Activated B cell treated with CpG ODN at 0.5 μM for 24 hours (primary cell): Measurements from ENCODE around the gene PIGU. TPM values are rescaled to one million over a fixed set of nuclear protein-coding genes. Genes with fewer than 3 reads are reported as not detected.

Experiments
- ATAC-seq: fragments of 200-7000 bp; cut with Tn5 transposase; one replicate; pipeline ENCODE4 v1.10.0; 2021; ENCODE audit warnings: low read depth, mild to moderate bottlenecking, moderate library complexity
- CTCF ChIA-PET: fragments of 350-600 bp; sonication (Branson Sonifier 250); formaldehyde crosslinking; loops from one replicate; lab custom pipeline; 2021; ENCODE audit warnings: antibody characterized with exemption; lab: Charles Lee
- POLR2A ChIA-PET: fragments of 350-600 bp; sonication (Branson Sonifier 250); formaldehyde crosslinking; loops from one replicate; lab custom pipeline; 2021; ENCODE audit warnings: antibody characterized with exemption; lab: Charles Lee
- DNase-seq: peaks from one replicate; pipeline ENCODE4 v3.0.0; 2022
- H3K27ac Mint-ChIP-seq: one replicate; pipeline ENCODE4 v1.8.0; 2020; ENCODE audit warnings: mixed read lengths
- H3K27me3 Mint-ChIP-seq: one replicate; pipeline ENCODE4 v1.8.0; 2021; ENCODE audit warnings: mixed read lengths
- H3K36me3 Mint-ChIP-seq: one replicate; pipeline ENCODE4 v1.8.0; 2021; ENCODE audit warnings: low read depth, mixed read lengths
- H3K4me1 Mint-ChIP-seq: one replicate; pipeline ENCODE4 v1.8.0; 2021; ENCODE audit warnings: mixed read lengths
- H3K4me3 Mint-ChIP-seq: one replicate; pipeline ENCODE4 v1.8.0; 2020; ENCODE audit warnings: mild to moderate bottlenecking, mixed read lengths
- H3K9me3 Mint-ChIP-seq: one replicate; pipeline ENCODE4 v1.8.0; 2020; ENCODE audit warnings: mixed read lengths
- intact Hi-C: fragments of 100-400 bp; cut with micrococcal nuclease; formaldehyde crosslinking; loops from one replicate; pipeline ENCODE4 v1.15.1; 2024
- total RNA-seq: library from RNA; stranded (reverse); gene quantifications from 2 replicates; pipeline ENCODE4 v1.2.3, GENCODE V29; 2022
- TF ChIP-seq, protein P1 (sequence below): fragments of 200-600 bp; IDR thresholded peaks from one replicate; pipeline ENCODE4 v1.8.0; 2022; ENCODE audit warnings: antibody characterized with exemption, mild to moderate bottlenecking

PIGU gene
- total RNA-seq, 1 donor from 2014 or later, result 14.7 TPM

GRCh38 chr20:34706302-34706875 is 29.5 kb upstream of the PIGU start:
- TF ChIP-seq, protein P1, sequence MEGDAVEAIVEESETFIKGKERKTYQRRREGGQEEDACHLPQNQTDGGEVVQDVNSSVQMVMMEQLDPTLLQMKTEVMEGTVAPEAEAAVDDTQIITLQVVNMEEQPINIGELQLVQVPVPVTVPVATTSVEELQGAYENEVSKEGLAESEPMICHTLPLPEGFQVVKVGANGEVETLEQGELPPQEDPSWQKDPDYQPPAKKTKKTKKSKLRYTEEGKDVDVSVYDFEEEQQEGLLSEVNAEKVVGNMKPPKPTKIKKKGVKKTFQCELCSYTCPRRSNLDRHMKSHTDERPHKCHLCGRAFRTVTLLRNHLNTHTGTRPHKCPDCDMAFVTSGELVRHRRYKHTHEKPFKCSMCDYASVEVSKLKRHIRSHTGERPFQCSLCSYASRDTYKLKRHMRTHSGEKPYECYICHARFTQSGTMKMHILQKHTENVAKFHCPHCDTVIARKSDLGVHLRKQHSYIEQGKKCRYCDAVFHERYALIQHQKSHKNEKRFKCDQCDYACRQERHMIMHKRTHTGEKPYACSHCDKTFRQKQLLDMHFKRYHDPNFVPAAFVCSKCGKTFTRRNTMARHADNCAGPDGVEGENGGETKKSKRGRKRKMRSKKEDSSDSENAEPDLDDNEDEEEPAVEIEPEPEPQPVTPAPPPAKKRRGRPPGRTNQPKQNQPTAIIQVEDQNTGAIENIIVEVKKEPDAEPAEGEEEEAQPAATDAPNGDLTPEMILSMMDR, result no peak
- ATAC-seq (no peak), DNase-seq (no peak)
- POLR2A ChIA-PET, result no interaction called here
- intact Hi-C loops, result loop anchor here (10.0 kb wide), 1 partner anchor 712 kb away; the partner anchor contains the start of gene RALY
- H3K36me3 Mint-ChIP-seq, result peaks cover 4% of the 10 kb centered on the region
- CTCF ChIA-PET, result interaction anchor here (1.5 to 3.8 kb wide), 2 partner anchors 168 to 169 kb away, joined by 6 to 21 read pairs; no protein-coding TSS in a partner anchor
- peak overlapping the region; percentile 28 for H3K4me3 Mint-ChIP-seq
- no peaks in the 10 kb centered on the region for H3K9me3 Mint-ChIP-seq
- H3K4me1 Mint-ChIP-seq, result peaks cover 29% of the 10 kb centered on the region
- no peak overlapping the region for H3K27ac Mint-ChIP-seq
- peaks cover 6% of the 10 kb centered on the region for H3K27me3 Mint-ChIP-seq

GRCh38 chr20:34705397-34706301 is 28.8 kb upstream of the PIGU start:
- H3K36me3 Mint-ChIP-seq, result peaks cover 4% of the 10 kb centered on the region
- no peak for DNase-seq
- ATAC-seq, result no peak
- CTCF ChIA-PET, result interaction anchor here (1.5 kb wide), 1 partner anchor 167 kb away, joined by 6 read pairs; no protein-coding TSS in a partner anchor
- intact Hi-C loops, result loop anchor here (2.0 to 10.0 kb wide), 2 partner anchors 387 to 711 kb away; partner anchors contain the start of genes RALY and TRPC4AP
- TF ChIP-seq, protein P1, result no peak
- POLR2A ChIA-PET, result interaction anchor here (1.8 to 2.0 kb wide), 2 partner anchors 28 to 148 kb away, joined by 4 to 16 read pairs; partner anchors contain the start of genes MAP1LC3A and PIGU
- peaks cover 27% of the 10 kb centered on the region for H3K4me1 Mint-ChIP-seq
- H3K4me3 Mint-ChIP-seq, result peak overlapping the region; percentile 87
- peaks cover 6% of the 10 kb centered on the region for H3K27me3 Mint-ChIP-seq
- peak overlapping the region; percentile 85 for H3K27ac Mint-ChIP-seq
- no peaks in the 10 kb centered on the region for H3K9me3 Mint-ChIP-seq

DNA sequence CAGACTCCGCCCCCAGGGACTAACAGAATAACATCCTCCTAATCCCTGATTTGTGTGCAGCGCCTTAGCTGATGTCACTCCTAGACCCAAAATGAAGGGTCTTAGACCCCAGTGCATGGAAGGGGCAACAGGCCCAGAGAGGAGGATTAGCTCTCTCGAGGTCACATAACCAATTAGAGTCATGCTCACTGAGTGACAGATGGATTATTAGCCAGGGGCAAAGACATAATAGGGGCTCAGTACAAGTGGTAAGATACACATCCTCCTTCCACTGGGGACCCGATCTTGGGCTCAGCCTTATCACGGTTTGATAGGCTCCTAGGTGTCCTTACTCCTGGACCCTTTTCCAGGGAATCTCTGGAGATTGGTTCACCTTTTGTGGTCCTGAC is 28.1 kb upstream of the PIGU start:
- H3K4me1 Mint-ChIP-seq, result peaks cover 21% of the 10 kb centered on the region
- H3K9me3 Mint-ChIP-seq, result no peaks in the 10 kb centered on the region
- H3K36me3 Mint-ChIP-seq, result peaks cover 4% of the 10 kb centered on the region
- POLR2A ChIA-PET, result interaction anchor here (0.9 to 2.0 kb wide), 3 partner anchors 28 to 573 kb away, joined by 4 to 16 read pairs (median 12); partner anchors contain the start of genes MAP1LC3A, MMP24OS and PIGU
- TF ChIP-seq, protein P1, result no peak
- H3K4me3 Mint-ChIP-seq, result peak overlapping the region; percentile 87
- H3K27me3 Mint-ChIP-seq, result peaks cover 7% of the 10 kb centered on the region
- ATAC-seq (no peak), DNase-seq (no peak)
- intact Hi-C loops, result loop anchor here (2.0 to 10.0 kb wide), 2 partner anchors 388 to 710 kb away; partner anchors contain the start of genes RALY and TRPC4AP
- CTCF ChIA-PET, result interaction anchor here (1.5 kb wide), 1 partner anchor 166 kb away, joined by 6 read pairs; no protein-coding TSS in a partner anchor
- peak overlapping the region; percentile 85 for H3K27ac Mint-ChIP-seq

GRCh38 chr20:34704177-34705007 is 27.5 kb upstream of the PIGU start, which contains the start of gene TP53INP2:
TSS of gene TP53INP2 (plus strand) at chr20:34704344. CDS start at chr20:34708740, 4,396 bp downstream.
- intact Hi-C loops, result loop anchor here (1.0 to 10.0 kb wide), 4 partner anchors 27 to 710 kb away; partner anchors contain the start of genes AHCY, PIGU, RALY and TRPC4AP
- POLR2A ChIA-PET, result interaction anchor here (0.5 to 2.0 kb wide), 8 partner anchors 9 to 971 kb away, joined by 3 to 16 read pairs (median 4); partner anchors contain the start of genes DYNLRB1, EIF2S2, MAP1LC3A and MMP24OS
- H3K9me3 Mint-ChIP-seq, result no peaks in the 10 kb centered on the region
- ATAC-seq (peak; percentile 61), DNase-seq (peak; percentile 84)
- CTCF ChIA-PET, result interaction anchor here (0.7 to 0.9 kb wide), 2 partner anchors 65 to 392 kb away, joined by 3 read pairs; no protein-coding TSS in a partner anchor
- peak within 1 kb of the TSS; percentile 92 for H3K4me3 Mint-ChIP-seq
- H3K27me3 Mint-ChIP-seq, result peaks cover 7% of the 10 kb centered on the region
- H3K4me1 Mint-ChIP-seq, result peaks cover 21% of the 10 kb centered on the region
- H3K36me3 Mint-ChIP-seq, result peaks cover 4% of the 10 kb centered on the region
- H3K27ac Mint-ChIP-seq, result peak within 1 kb of the TSS; percentile 86
- TF ChIP-seq, protein P1, result no peak
